Measurements from ENCODE around the gene DELE1.

DELE1 gene

GRCh38 chr5:141929398-141930058 is 5.9 kb downstream of the DELE1 start:
- TF ChIP-seq CTCF (IDR thresholded peaks at IDR 0.05; ENCODE audit: extremely low read depth, missing control alignments): no peak
- DNase-seq (ENCODE audit: low spot score): no peak

- TF ChIP-seq CTCF (IDR thresholded peaks at IDR 0.05; ENCODE audit: extremely low read depth, missing control alignments): no peak
- no peak for DNase-seq (ENCODE audit: low spot score)
These were observed 8.0 kb downstream of the DELE1 start for GRCh38 chr5:141931694-141932093.

DNA sequence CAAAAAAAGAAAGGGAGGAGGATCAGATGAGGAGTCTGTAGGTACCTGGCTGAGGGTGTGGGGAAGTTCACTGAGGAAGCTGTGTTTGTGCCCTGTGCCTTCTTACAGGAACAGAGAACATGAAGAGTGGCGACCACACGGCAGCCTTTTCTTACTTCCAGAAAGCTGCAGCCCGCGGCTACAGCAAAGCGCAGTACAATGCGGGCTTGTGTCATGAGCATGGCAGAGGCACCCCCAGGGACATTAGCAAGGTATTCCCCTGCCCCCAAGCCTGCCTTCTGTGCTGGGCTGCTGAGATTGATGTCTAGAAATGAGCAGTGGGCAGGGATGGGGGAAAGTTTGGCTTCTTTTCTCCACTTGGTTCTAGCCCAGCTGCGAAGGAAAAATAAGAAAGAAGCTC is 9.5 kb downstream of the DELE1 start:
- DNase-seq (ENCODE audit: low spot score): no peak
- TF ChIP-seq CTCF (IDR thresholded peaks at IDR 0.05; ENCODE audit: extremely low read depth, missing control alignments): no peak

- DNase-seq (ENCODE audit: low spot score): no peak
- no peak for TF ChIP-seq CTCF (IDR thresholded peaks at IDR 0.05; ENCODE audit: extremely low read depth, missing control alignments)
These were observed 10.6 kb downstream of the DELE1 start for GRCh38 chr5:141934099-141934844.

GRCh38 chr5:141935538-141935937 is 11.9 kb downstream of the DELE1 start:
- DNase-seq (ENCODE audit: low spot score): no peak
- TF ChIP-seq CTCF (IDR thresholded peaks at IDR 0.05; ENCODE audit: extremely low read depth, missing control alignments): no peak

- no peak for TF ChIP-seq CTCF (IDR thresholded peaks at IDR 0.05; ENCODE audit: extremely low read depth, missing control alignments)
- no peak for DNase-seq (ENCODE audit: low spot score)
These were observed 17.1 kb downstream of the DELE1 start for GRCh38 chr5:141940695-141941271.

- no peak for TF ChIP-seq CTCF (IDR thresholded peaks at IDR 0.05; ENCODE audit: extremely low read depth, missing control alignments)
- DNase-seq (ENCODE audit: low spot score): no peak
These were observed 17.6 kb downstream of the DELE1 start for GRCh38 chr5:141941307-141941706.

All from GM20000 (cell line).